Smooth muscle cell (in vitro differentiated cells): ENCODE data around the gene FRMPD4. TPM values are rescaled to one million over a fixed set of nuclear protein-coding genes. Genes with fewer than 3 reads are reported as not detected.

Source experiments
- DNase-seq: peaks from one replicate; lab custom pipeline; 2025; ENCODE audit not compliant: unreplicated experiment; lab: John Stamatoyannopoulos, UW
- H2AFZ ChIP-seq: fragments of 200-600 bp; sonication (generic); 2 replicates; pipeline ENCODE4 v1.6.0; 2016; ENCODE audit warnings: antibody characterized with exemption, low read depth, mild to moderate bottlenecking
- H3F3A ChIP-seq: fragments of 200-600 bp; sonication (generic); 2 replicates; pipeline ENCODE4 v1.6.0; 2017; ENCODE audit warnings: antibody characterized with exemption, low read depth
- H3K27ac ChIP-seq: fragments of 200-600 bp; sonication (generic); 2 replicates; pipeline ENCODE4 v1.5.1; 2016; ENCODE audit warnings: low read depth, mild to moderate bottlenecking
- H3K27me3 ChIP-seq: fragments of 200-600 bp; sonication (generic); 2 replicates; pipeline ENCODE4 v1.6.1; 2016; ENCODE audit warnings: low read depth, mild to moderate bottlenecking
- H3K36me3 ChIP-seq: fragments of 200-600 bp; sonication (generic); 2 replicates; pipeline ENCODE4 v1.5.1; 2016; ENCODE audit warnings: low read depth
- H3K4me1 ChIP-seq: fragments of 200-600 bp; sonication (generic); 2 replicates; pipeline ENCODE4 v1.5.1; 2016; ENCODE audit warnings: low read depth
- H3K4me2 ChIP-seq: fragments of 200-600 bp; sonication (generic); 2 replicates; pipeline ENCODE4 v1.6.0; 2016; ENCODE audit warnings: mild to moderate bottlenecking
- H3K4me3 ChIP-seq: fragments of 200-600 bp; sonication (generic); 2 replicates; pipeline ENCODE4 v1.5.1; 2016; ENCODE audit warnings: mild to moderate bottlenecking
- H3K79me2 ChIP-seq: fragments of 200-600 bp; sonication (generic); 2 replicates; pipeline ENCODE4 v1.6.0; 2016; ENCODE audit warnings: low read depth, mild to moderate bottlenecking
- H3K9ac ChIP-seq: fragments of 200-600 bp; sonication (generic); 2 replicates; pipeline ENCODE4 v1.6.0; 2016; ENCODE audit warnings: low read depth
- H3K9me3 ChIP-seq: fragments of 200-600 bp; sonication (generic); replicated peaks from 2 replicates; pipeline ENCODE4 v1.5.1; 2016; ENCODE audit warnings: low read depth
- H4K20me1 ChIP-seq: fragments of 200-600 bp; sonication (generic); 2 replicates; pipeline ENCODE4 v1.6.0; 2016; ENCODE audit warnings: low read depth
- CTCF ChIP-seq: fragments of 200-600 bp; sonication (generic); IDR thresholded peaks from 2 replicates; pipeline ENCODE4 v1.5.1; 2017; ENCODE audit warnings: borderline replicate concordance, mild to moderate bottlenecking, antibody characterized with exemption; ENCODE audit not compliant: insufficient read depth, poor library complexity, severe bottlenecking
- WGBS: methylation state at CpG from one replicate; pipeline ENCODE4 v1.1.7; 2016; ENCODE audit warnings: low lambda C conversion rate; 5-methylcytosine and 5-hydroxymethylcytosine counted together
- polyA plus RNA-seq: library from polyadenylated mRNA; unstranded; fragments of >200 nt; fragmentation: Nextera tagmentation; extraction: Ambion mirVana; gene quantifications from 2 replicates; pipeline ENCODE4 v1.2.1, GENCODE V29; 2016
- total RNA-seq: library from RNA; depleted of rRNA; stranded (reverse); fragments of >200 nt; gene quantifications from 2 replicates; pipeline ENCODE4 v1.2.3, GENCODE V29; 2014

FRMPD4 gene
- total and polyA plus RNA-seq, 2 experiments from 2014 or later = 0.13 TPM; not detected in 1

GRCh38 chrX:12467321-12467720, 329.0 kb downstream of the FRMPD4 start:
- Histone ChIP-seq H3K9me3 (no peaks in the 10 kb centered on the region), H3K27ac (no peak overlapping the region), H3K79me2 (no peaks in the 10 kb centered on the region), H2AFZ (no peak overlapping the region), H3K4me1 (no peaks in the 10 kb centered on the region), H3K27me3 (no peaks in the 10 kb centered on the region), H3K4me2 (no peak overlapping the region), H4K20me1 (no peaks in the 10 kb centered on the region), H3K4me3 (no peak overlapping the region), H3K9ac (no peak overlapping the region), H3K36me3 (no peaks in the 10 kb centered on the region), H3F3A (no peaks in the 10 kb centered on the region)
- 50% methylated on average over 1 of the region's 1 CpG for WGBS
- DNase-seq = no peak
- TF ChIP-seq CTCF = no peak

GRCh38 chrX:12469296-12469695, 331.0 kb downstream of the FRMPD4 start:
- no peaks in the 10 kb centered on the region for H3K36me3 ChIP-seq
- H3K9me3 ChIP-seq = no peaks in the 10 kb centered on the region
- no peaks in the 10 kb centered on the region for H3K79me2 ChIP-seq
- no peak for DNase-seq
- no peak overlapping the region for H3K9ac ChIP-seq
- no peak overlapping the region for H3K4me2 ChIP-seq
- H4K20me1 ChIP-seq = no peaks in the 10 kb centered on the region
- no peak overlapping the region for H3K4me3 ChIP-seq
- H3F3A ChIP-seq = no peaks in the 10 kb centered on the region
- H3K27me3 ChIP-seq = no peaks in the 10 kb centered on the region
- 75% methylated on average over 9 of the region's 9 CpGs for WGBS
- no peaks in the 10 kb centered on the region for H3K4me1 ChIP-seq
- TF ChIP-seq CTCF = no peak
- H2AFZ ChIP-seq = no peak overlapping the region
- no peak overlapping the region for H3K27ac ChIP-seq

GRCh38 chrX:12471061-12471460, 332.8 kb downstream of the FRMPD4 start:
- H3K4me3 ChIP-seq = no peak overlapping the region
- H2AFZ ChIP-seq = no peak overlapping the region
- no peaks in the 10 kb centered on the region for H3K36me3 ChIP-seq
- no peaks in the 10 kb centered on the region for H3K4me1 ChIP-seq
- H3F3A ChIP-seq = no peaks in the 10 kb centered on the region
- no peak for DNase-seq
- H3K9me3 ChIP-seq = no peaks in the 10 kb centered on the region
- no peak overlapping the region for H3K4me2 ChIP-seq
- no peaks in the 10 kb centered on the region for H4K20me1 ChIP-seq
- 68% methylated on average over 2 of the region's 2 CpGs for WGBS
- no peak overlapping the region for H3K9ac ChIP-seq
- H3K27ac ChIP-seq = peak overlapping the region; percentile 6
- no peaks in the 10 kb centered on the region for H3K79me2 ChIP-seq
- no peak for TF ChIP-seq CTCF
- no peaks in the 10 kb centered on the region for H3K27me3 ChIP-seq

GRCh38 chrX:12480956-12481355, 342.7 kb downstream of the FRMPD4 start:
- Histone ChIP-seq H3K36me3 (no peaks in the 10 kb centered on the region), H3K9ac (no peak overlapping the region), H2AFZ (no peak overlapping the region), H3K79me2 (no peaks in the 10 kb centered on the region), H3F3A (no peaks in the 10 kb centered on the region), H4K20me1 (no peaks in the 10 kb centered on the region), H3K27ac (no peak overlapping the region), H3K27me3 (no peaks in the 10 kb centered on the region), H3K4me2 (no peak overlapping the region), H3K4me3 (no peak overlapping the region), H3K4me1 (no peaks in the 10 kb centered on the region), H3K9me3 (no peaks in the 10 kb centered on the region)
- DNase-seq = no peak
- TF ChIP-seq CTCF = no peak
- 78% methylated on average over 3 of the region's 3 CpGs for WGBS
